ENCODE data around the gene IGFALS.

IGFALS gene

DNA sequence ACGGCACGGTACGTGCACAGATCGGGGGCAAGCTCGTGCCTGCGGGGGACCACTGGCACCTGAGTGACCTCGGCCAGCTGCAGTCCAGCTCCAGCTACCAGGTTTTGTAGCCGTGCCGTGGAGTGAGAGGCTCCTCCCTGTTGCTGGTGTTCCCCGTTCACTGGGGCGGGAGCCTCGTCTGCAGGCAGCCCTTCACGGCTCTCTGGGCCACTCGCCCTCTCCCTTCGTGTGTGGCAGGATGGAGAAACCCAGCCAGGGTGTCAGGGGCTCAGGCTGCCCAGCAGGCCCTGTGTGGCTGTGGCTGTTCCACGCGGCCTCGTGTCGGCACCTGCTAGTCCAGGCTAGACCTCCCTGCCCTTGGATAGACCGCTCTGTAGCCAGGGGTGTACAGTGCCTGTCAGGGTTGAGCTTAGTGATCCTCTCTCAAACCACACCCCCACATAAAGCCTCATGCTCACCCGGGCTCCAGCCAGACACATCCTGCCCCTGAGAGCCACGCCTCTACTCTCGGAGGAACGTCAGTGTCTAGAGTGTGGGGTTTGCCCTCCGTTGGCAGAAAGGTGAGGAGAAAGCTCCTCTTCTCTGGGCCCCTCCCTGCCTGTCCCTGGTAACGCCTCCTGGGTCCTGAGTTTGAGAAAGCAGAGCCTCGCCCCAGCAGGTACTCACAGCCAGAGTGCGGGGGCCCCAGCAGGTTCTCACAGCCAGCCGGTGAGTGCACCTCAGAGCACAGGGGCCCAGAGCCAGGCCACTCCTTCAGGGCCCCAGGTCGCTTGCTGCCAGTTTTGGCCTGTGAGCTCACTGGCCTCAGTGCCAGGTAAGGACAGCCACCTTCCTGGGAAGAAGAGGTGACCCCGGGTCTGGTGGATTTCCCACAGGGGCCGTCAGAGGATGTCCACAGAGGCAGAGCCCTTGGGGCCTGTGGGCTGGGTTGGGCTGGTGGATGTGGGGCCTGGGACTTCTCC is 49.8 kb downstream of the IGFALS start:
- no peaks in the 10 kb centered on the region for H4K20me1 ChIP-seq (ENCODE audit: insufficient read depth, low read length)
- peaks cover 5% of the 10 kb centered on the region; the same call in 1 of the 2 replicates for H3F3A ChIP-seq (ENCODE audit: insufficient read depth, low read length)
- no peaks in the 10 kb centered on the region for H3K9me3 ChIP-seq (replicated peaks; ENCODE audit: insufficient read depth, low read length)
- no peak overlapping the region for H3K4me3 ChIP-seq (ENCODE audit: low read length)
- H3K9me2 ChIP-seq (replicated peaks; ENCODE audit: insufficient read depth, low read length) = no peaks in the 10 kb centered on the region
- no peaks in the 10 kb centered on the region for H3K27me3 ChIP-seq (replicated peaks; ENCODE audit: insufficient read depth, low read length)
- H3K4me2 ChIP-seq (ENCODE audit: low read depth, low read length) = no peak overlapping the region
- no peak for DNase-seq
- H3K27ac ChIP-seq (ENCODE audit: low read length) = no peak overlapping the region
- TF ChIP-seq, protein P1, sequence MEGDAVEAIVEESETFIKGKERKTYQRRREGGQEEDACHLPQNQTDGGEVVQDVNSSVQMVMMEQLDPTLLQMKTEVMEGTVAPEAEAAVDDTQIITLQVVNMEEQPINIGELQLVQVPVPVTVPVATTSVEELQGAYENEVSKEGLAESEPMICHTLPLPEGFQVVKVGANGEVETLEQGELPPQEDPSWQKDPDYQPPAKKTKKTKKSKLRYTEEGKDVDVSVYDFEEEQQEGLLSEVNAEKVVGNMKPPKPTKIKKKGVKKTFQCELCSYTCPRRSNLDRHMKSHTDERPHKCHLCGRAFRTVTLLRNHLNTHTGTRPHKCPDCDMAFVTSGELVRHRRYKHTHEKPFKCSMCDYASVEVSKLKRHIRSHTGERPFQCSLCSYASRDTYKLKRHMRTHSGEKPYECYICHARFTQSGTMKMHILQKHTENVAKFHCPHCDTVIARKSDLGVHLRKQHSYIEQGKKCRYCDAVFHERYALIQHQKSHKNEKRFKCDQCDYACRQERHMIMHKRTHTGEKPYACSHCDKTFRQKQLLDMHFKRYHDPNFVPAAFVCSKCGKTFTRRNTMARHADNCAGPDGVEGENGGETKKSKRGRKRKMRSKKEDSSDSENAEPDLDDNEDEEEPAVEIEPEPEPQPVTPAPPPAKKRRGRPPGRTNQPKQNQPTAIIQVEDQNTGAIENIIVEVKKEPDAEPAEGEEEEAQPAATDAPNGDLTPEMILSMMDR (IDR thresholded peaks at IDR 0.05; ENCODE audit: low read length) = no peak
- TF ChIP-seq EZH2phosphoT487 (IDR thresholded peaks at IDR 0.05; ENCODE audit: low read length) (no peak), EZH2 (optimal IDR thresholded peaks at IDR 0.05; ENCODE audit: low read depth, low read length) (no peak)
- no peaks in the 10 kb centered on the region for H3K79me2 ChIP-seq (ENCODE audit: low read length)
- H2AFZ ChIP-seq (ENCODE audit: low read length) = no peak overlapping the region
- H3K4me1 ChIP-seq (ENCODE audit: low read length) = no peaks in the 10 kb centered on the region
- H3K9ac ChIP-seq (ENCODE audit: low read length) = no peak overlapping the region
- H3K36me3 ChIP-seq (replicated peaks; ENCODE audit: insufficient read depth, low read length) = no peaks in the 10 kb centered on the region

DNA sequence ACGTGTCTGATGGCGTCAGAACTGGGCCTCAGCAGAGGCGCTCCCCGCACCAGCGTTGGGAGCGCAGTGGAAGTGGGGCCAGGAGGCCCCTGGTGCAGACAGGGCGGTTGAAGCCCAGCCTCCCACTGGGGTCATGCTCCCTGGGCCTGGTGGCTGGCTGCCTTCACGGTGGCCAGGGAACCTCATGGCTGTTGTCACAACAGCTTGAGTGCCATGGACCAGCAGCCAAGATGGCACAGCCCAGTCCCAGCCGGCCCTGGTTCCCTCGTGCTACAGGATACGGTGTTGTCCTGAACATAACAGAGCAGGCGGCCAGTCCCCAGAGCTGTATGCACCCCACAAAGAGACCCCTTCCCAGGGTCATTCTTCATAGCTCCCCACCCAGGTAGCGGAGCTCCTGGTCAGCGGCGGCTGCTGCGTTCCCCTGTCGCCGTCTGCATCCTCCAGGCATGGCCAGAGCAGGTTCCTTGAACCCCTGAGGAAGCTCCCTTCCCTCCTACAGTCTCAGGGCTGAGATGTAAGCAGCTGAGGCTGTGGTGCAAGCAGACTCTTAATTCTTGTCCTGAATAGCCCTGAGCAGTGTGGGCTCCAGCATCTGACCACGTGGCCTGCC is 51.8 kb downstream of the IGFALS start:
- TF ChIP-seq, protein P1 (IDR thresholded peaks at IDR 0.05; ENCODE audit: low read length) = no peak
- TF ChIP-seq EZH2 (optimal IDR thresholded peaks at IDR 0.05; ENCODE audit: low read depth, low read length) = no peak
- no peak for TF ChIP-seq EZH2phosphoT487 (IDR thresholded peaks at IDR 0.05; ENCODE audit: low read length)
- H3K27me3 ChIP-seq (replicated peaks; ENCODE audit: insufficient read depth, low read length) = no peaks in the 10 kb centered on the region
- peaks cover 13% of the 10 kb centered on the region; the same call in 1 of the 2 replicates for H3F3A ChIP-seq (ENCODE audit: insufficient read depth, low read length)
- no peak overlapping the region for H3K4me3 ChIP-seq (ENCODE audit: low read length)
- H3K9me3 ChIP-seq (replicated peaks; ENCODE audit: insufficient read depth, low read length) = no peaks in the 10 kb centered on the region
- no peak for DNase-seq
- no peak overlapping the region for H3K4me2 ChIP-seq (ENCODE audit: low read depth, low read length)
- H4K20me1 ChIP-seq (ENCODE audit: insufficient read depth, low read length) = no peaks in the 10 kb centered on the region
- H3K27ac ChIP-seq (ENCODE audit: low read length) = no peak overlapping the region
- no peaks in the 10 kb centered on the region for H3K4me1 ChIP-seq (ENCODE audit: low read length)
- no peak overlapping the region for H2AFZ ChIP-seq (ENCODE audit: low read length)
- H3K36me3 ChIP-seq (replicated peaks; ENCODE audit: insufficient read depth, low read length) = no peaks in the 10 kb centered on the region
- no peak overlapping the region for H3K9ac ChIP-seq (ENCODE audit: low read length)
- no peaks in the 10 kb centered on the region for H3K9me2 ChIP-seq (replicated peaks; ENCODE audit: insufficient read depth, low read length)
- H3K79me2 ChIP-seq (ENCODE audit: low read length) = no peaks in the 10 kb centered on the region

DNA sequence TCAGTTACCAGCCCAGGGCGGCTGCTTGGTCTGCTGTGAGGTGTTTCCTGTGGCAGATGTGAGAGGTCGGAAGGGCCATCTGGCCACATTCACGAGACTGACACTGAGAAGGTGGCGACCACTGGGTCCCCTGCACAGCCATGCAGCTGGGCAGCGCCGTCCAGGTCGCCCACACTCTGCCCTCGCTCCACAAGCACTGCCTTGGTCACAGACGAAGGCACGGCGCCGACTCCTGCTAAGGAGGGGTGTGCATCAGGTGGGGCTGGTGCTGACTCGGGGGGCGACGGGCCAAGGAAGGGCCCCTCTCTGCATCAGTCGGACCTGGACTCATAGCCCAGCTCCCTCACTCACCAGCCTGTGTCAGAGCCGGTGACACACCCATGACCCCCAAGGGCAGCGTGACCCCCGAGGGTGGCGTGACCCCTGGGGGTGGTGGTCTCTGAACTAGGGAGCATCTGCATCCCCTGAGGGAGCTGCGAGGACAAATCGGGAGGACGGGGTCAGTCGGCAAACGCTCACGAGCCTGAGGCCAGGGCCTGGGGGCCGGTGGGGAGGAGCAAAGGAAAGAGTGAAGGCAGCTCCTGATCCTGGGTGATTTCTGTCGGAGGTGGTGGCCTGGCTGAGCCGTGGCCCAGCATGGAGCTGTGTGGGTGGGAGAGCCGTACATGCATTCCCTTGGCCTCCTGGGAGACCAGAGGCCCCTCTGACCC is 52.6 kb downstream of the IGFALS start:
- H3K9me2 ChIP-seq (replicated peaks; ENCODE audit: insufficient read depth, low read length) = no peaks in the 10 kb centered on the region
- no peak for TF ChIP-seq EZH2phosphoT487 (IDR thresholded peaks at IDR 0.05; ENCODE audit: low read length)
- H3K27ac ChIP-seq (ENCODE audit: low read length) = no peak overlapping the region
- H3K4me1 ChIP-seq (ENCODE audit: low read length) = no peaks in the 10 kb centered on the region
- no peaks in the 10 kb centered on the region for H3K36me3 ChIP-seq (replicated peaks; ENCODE audit: insufficient read depth, low read length)
- no peak overlapping the region for H3K9ac ChIP-seq (ENCODE audit: low read length)
- H4K20me1 ChIP-seq (ENCODE audit: insufficient read depth, low read length) = no peaks in the 10 kb centered on the region
- no peak for DNase-seq
- no peak overlapping the region for H3K4me2 ChIP-seq (ENCODE audit: low read depth, low read length)
- H3K79me2 ChIP-seq (ENCODE audit: low read length) = no peaks in the 10 kb centered on the region
- no peak overlapping the region for H2AFZ ChIP-seq (ENCODE audit: low read length)
- no peaks in the 10 kb centered on the region for H3K9me3 ChIP-seq (replicated peaks; ENCODE audit: insufficient read depth, low read length)
- no peaks in the 10 kb centered on the region for H3K27me3 ChIP-seq (replicated peaks; ENCODE audit: insufficient read depth, low read length)
- H3F3A ChIP-seq (ENCODE audit: insufficient read depth, low read length) = peaks cover 13% of the 10 kb centered on the region; the same call in 1 of the 2 replicates
- H3K4me3 ChIP-seq (ENCODE audit: low read length) = no peak overlapping the region

Data from MM.1S (cell line).